DOHH2 (cell line): ENCODE data around the gene CMSS1.

Experiments
- H3F3A ChIP-seq: fragments of 200-600 bp; sonication (generic), shearing (Covaris generic); 2 replicates; pipeline ENCODE4 v1.6.0; 2016; ENCODE audit warnings: antibody characterized with exemption, mild to moderate bottlenecking; ENCODE audit not compliant: control insufficient read depth, insufficient read depth
- H3K27ac ChIP-seq: fragments of 200-600 bp; sonication (generic); 2 replicates; pipeline ENCODE4 v1.5.1; 2014; ENCODE audit warnings: low read depth, mild to moderate bottlenecking, low read length, moderate library complexity
- H3K27me3 ChIP-seq: fragments of 200-600 bp; sonication (generic); 2 replicates; pipeline ENCODE4 v1.6.1; 2014; ENCODE audit warnings: mild to moderate bottlenecking, low read length, mixed read lengths; ENCODE audit not compliant: control insufficient read depth
- H3K36me3 ChIP-seq: fragments of 200-600 bp; sonication (generic); 2 replicates; pipeline ENCODE4 v1.6.1; 2014; ENCODE audit warnings: mild to moderate bottlenecking, low read length, moderate library complexity, mixed read lengths; ENCODE audit not compliant: control insufficient read depth
- H3K4me1 ChIP-seq: fragments of 200-600 bp; sonication (generic); 2 replicates; pipeline ENCODE4 v1.6.1; 2014; ENCODE audit warnings: mild to moderate bottlenecking, low read length, mixed read lengths; ENCODE audit not compliant: control insufficient read depth
- H3K4me2 ChIP-seq: fragments of 200-600 bp; sonication (generic); 2 replicates; pipeline ENCODE4 v1.6.0; 2014; ENCODE audit warnings: mild to moderate bottlenecking, low read length, moderate library complexity
- H3K4me3 ChIP-seq: fragments of 200-600 bp; sonication (generic); 2 replicates; pipeline ENCODE4 v1.5.1; 2014; ENCODE audit warnings: mild to moderate bottlenecking, low read length, mixed read lengths
- H3K79me2 ChIP-seq: fragments of 200-600 bp; sonication (generic); 2 replicates; pipeline ENCODE4 v1.6.1; 2014; ENCODE audit warnings: mild to moderate bottlenecking, low read length, mixed read lengths; ENCODE audit not compliant: control insufficient read depth
- H3K9me2 ChIP-seq: fragments of 200-600 bp; sonication (generic); replicated peaks from 2 replicates; pipeline ENCODE4 v1.6.1; 2014; ENCODE audit warnings: mild to moderate bottlenecking, low read length, mixed read lengths; ENCODE audit not compliant: control insufficient read depth
- H3K9me3 ChIP-seq: fragments of 200-600 bp; sonication (generic); 2 replicates; pipeline ENCODE4 v1.6.1; 2014; ENCODE audit warnings: antibody characterized with exemption, low read length, mixed read lengths; ENCODE audit not compliant: control insufficient read depth, insufficient read depth
- H4K20me1 ChIP-seq: fragments of 200-600 bp; sonication (generic); 2 replicates; pipeline ENCODE4 v1.6.0; 2014; ENCODE audit warnings: low read depth, mild to moderate bottlenecking, antibody characterized with exemption, low read length, moderate library complexity; ENCODE audit not compliant: control insufficient read depth, insufficient read depth
- EZH2phosphoT487 ChIP-seq: fragments of 200-600 bp; sonication (generic); IDR thresholded peaks from 2 replicates; pipeline ENCODE4 v1.6.1; 2017; ENCODE audit warnings: borderline replicate concordance, mild to moderate bottlenecking, antibody characterized with exemption, low read length, moderate library complexity, mixed read lengths
- TF ChIP-seq, protein P1 (sequence below): fragments of 200-600 bp; sonication (generic); IDR thresholded peaks from one replicate; pipeline ENCODE4 v1.5.1; 2014; ENCODE audit warnings: antibody characterized with exemption, mild to moderate bottlenecking, low read depth, low read length; ENCODE audit not compliant: poor library complexity, severe bottlenecking

CMSS1 gene

DNA sequence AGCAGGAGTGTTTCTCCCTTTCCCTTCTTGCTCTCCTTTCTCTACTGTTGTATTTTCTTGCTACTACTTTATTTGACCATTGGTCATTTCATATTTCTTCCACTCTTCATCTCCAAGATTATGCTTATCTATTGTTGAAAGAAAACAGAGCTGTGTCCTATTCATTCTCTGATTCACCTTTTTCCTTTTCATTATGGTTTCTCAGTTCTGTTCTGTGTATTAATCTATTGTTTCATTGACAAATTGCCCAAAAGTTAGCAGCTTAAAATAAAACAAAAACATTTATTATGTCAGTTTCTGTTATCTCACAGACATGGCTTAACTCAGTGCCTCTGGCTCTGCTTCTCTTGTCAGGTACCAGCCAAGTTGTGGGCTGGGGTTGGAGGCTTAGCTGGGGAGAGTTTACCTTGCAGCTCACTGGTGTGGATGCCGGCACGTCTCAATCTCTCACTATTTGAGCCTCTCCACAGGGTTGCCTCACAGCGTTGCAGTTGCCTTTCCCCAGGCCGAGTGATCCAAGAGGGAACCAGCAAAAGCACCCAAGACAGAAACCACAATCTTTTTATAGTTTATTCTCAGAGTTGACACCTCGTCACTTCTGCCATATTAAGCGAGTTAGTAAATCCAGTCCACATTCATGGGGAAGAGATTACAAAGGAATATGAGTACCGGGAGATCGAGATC, 333.5 kb downstream of the CMSS1 start:
- Histone ChIP-seq H3K4me2 (no peak overlapping the region), H3K4me3 (no peak overlapping the region), H3K4me1 (no peaks in the 10 kb centered on the region), H3K27ac (no peak overlapping the region), H3K9me2 (no peaks in the 10 kb centered on the region; the same call in 1 of the 2 replicates), H3F3A (no peaks in the 10 kb centered on the region), H3K36me3 (peaks cover 24% of the 10 kb centered on the region), H4K20me1 (no peaks in the 10 kb centered on the region), H3K27me3 (no peaks in the 10 kb centered on the region), H3K9me3 (peaks cover 8% of the 10 kb centered on the region; the same call in 1 of the 2 replicates), H3K79me2 (no peaks in the 10 kb centered on the region)
- no peak for TF ChIP-seq EZH2phosphoT487
- TF ChIP-seq, protein P1, sequence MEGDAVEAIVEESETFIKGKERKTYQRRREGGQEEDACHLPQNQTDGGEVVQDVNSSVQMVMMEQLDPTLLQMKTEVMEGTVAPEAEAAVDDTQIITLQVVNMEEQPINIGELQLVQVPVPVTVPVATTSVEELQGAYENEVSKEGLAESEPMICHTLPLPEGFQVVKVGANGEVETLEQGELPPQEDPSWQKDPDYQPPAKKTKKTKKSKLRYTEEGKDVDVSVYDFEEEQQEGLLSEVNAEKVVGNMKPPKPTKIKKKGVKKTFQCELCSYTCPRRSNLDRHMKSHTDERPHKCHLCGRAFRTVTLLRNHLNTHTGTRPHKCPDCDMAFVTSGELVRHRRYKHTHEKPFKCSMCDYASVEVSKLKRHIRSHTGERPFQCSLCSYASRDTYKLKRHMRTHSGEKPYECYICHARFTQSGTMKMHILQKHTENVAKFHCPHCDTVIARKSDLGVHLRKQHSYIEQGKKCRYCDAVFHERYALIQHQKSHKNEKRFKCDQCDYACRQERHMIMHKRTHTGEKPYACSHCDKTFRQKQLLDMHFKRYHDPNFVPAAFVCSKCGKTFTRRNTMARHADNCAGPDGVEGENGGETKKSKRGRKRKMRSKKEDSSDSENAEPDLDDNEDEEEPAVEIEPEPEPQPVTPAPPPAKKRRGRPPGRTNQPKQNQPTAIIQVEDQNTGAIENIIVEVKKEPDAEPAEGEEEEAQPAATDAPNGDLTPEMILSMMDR, result no peak

DNA sequence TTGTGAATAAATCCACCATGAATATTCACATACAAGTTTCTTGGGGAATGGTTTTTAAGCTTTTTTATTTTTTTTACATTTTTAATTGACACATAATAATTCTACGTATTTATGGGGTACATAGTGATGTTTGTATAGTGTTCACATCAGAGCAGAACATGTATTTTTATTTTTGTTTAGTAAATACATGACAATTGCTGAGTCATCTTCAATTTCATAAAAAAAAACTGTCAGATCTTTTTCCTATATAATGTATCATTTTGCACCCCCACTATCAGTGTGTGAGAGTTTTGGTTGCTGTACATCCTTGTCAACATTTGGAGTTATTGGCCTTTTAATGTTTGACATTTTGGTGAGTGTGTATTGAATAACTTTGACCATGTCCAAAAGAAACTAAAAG, 336.5 kb downstream of the CMSS1 start:
- Histone ChIP-seq H3K9me2 (no peaks in the 10 kb centered on the region), H3F3A (no peaks in the 10 kb centered on the region), H3K4me2 (no peak overlapping the region), H3K9me3 (peaks cover 8% of the 10 kb centered on the region; the same call in 1 of the 2 replicates), H3K4me1 (no peaks in the 10 kb centered on the region), H4K20me1 (no peaks in the 10 kb centered on the region), H3K79me2 (no peaks in the 10 kb centered on the region), H3K27me3 (no peaks in the 10 kb centered on the region), H3K27ac (no peak overlapping the region), H3K4me3 (no peak overlapping the region), H3K36me3 (peaks cover 19% of the 10 kb centered on the region)
- no peak for TF ChIP-seq EZH2phosphoT487
- TF ChIP-seq, protein P1, result no peak

DNA sequence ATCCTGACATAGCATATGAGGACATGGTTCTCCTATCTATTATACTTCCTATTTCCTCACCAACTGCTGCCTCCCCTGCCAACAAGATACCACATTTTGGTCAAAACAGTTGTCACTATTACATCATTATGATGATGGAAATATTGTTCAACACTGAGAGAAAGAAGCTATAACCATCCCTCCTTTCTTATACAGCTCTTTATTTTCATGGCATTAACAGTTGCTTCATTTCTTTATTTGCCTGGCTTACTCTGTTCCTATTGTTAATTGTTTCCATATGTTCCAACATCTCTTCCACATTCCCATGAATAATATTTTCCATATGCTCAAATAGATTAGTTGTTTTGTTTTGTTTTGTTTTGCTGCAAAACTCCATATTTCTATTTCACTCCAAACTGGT, 337.5 kb downstream of the CMSS1 start:
- Histone ChIP-seq H3K4me3 (no peak overlapping the region), H3K4me1 (no peaks in the 10 kb centered on the region), H3K79me2 (no peaks in the 10 kb centered on the region), H3K27me3 (no peaks in the 10 kb centered on the region), H3K4me2 (no peak overlapping the region), H3K9me2 (no peaks in the 10 kb centered on the region), H3K27ac (no peak overlapping the region), H3K9me3 (peaks cover 8% of the 10 kb centered on the region; the same call in 1 of the 2 replicates), H3K36me3 (peaks cover 22% of the 10 kb centered on the region), H4K20me1 (no peaks in the 10 kb centered on the region), H3F3A (no peaks in the 10 kb centered on the region)
- no peak for TF ChIP-seq EZH2phosphoT487
- TF ChIP-seq, protein P1, result no peak
